Smooth muscle cell (in vitro differentiated cells): ENCODE data around the gene EPHA8. TPM values are rescaled to one million over a fixed set of nuclear protein-coding genes. Genes with fewer than 3 reads are reported as not detected.

Experiments
- DNase-seq: peaks from one replicate; lab custom pipeline; 2025; ENCODE audit not compliant: unreplicated experiment; lab: John Stamatoyannopoulos, UW
- H2AFZ ChIP-seq: fragments of 200-600 bp; sonication (generic); 2 replicates; pipeline ENCODE4 v1.6.0; 2016; ENCODE audit warnings: antibody characterized with exemption, low read depth, mild to moderate bottlenecking
- H3F3A ChIP-seq: fragments of 200-600 bp; sonication (generic); 2 replicates; pipeline ENCODE4 v1.6.0; 2017; ENCODE audit warnings: antibody characterized with exemption, low read depth
- H3K27ac ChIP-seq: fragments of 200-600 bp; sonication (generic); 2 replicates; pipeline ENCODE4 v1.5.1; 2016; ENCODE audit warnings: low read depth, mild to moderate bottlenecking
- H3K27me3 ChIP-seq: fragments of 200-600 bp; sonication (generic); 2 replicates; pipeline ENCODE4 v1.6.1; 2016; ENCODE audit warnings: low read depth, mild to moderate bottlenecking
- H3K36me3 ChIP-seq: fragments of 200-600 bp; sonication (generic); 2 replicates; pipeline ENCODE4 v1.5.1; 2016; ENCODE audit warnings: low read depth
- H3K4me1 ChIP-seq: fragments of 200-600 bp; sonication (generic); 2 replicates; pipeline ENCODE4 v1.5.1; 2016; ENCODE audit warnings: low read depth
- H3K4me2 ChIP-seq: fragments of 200-600 bp; sonication (generic); 2 replicates; pipeline ENCODE4 v1.6.0; 2016; ENCODE audit warnings: mild to moderate bottlenecking
- H3K4me3 ChIP-seq: fragments of 200-600 bp; sonication (generic); 2 replicates; pipeline ENCODE4 v1.5.1; 2016; ENCODE audit warnings: mild to moderate bottlenecking
- H3K79me2 ChIP-seq: fragments of 200-600 bp; sonication (generic); 2 replicates; pipeline ENCODE4 v1.6.0; 2016; ENCODE audit warnings: low read depth, mild to moderate bottlenecking
- H3K9ac ChIP-seq: fragments of 200-600 bp; sonication (generic); 2 replicates; pipeline ENCODE4 v1.6.0; 2016; ENCODE audit warnings: low read depth
- H3K9me3 ChIP-seq: fragments of 200-600 bp; sonication (generic); replicated peaks from 2 replicates; pipeline ENCODE4 v1.5.1; 2016; ENCODE audit warnings: low read depth
- H4K20me1 ChIP-seq: fragments of 200-600 bp; sonication (generic); 2 replicates; pipeline ENCODE4 v1.6.0; 2016; ENCODE audit warnings: low read depth
- CTCF ChIP-seq: fragments of 200-600 bp; sonication (generic); IDR thresholded peaks from 2 replicates; pipeline ENCODE4 v1.5.1; 2017; ENCODE audit warnings: borderline replicate concordance, mild to moderate bottlenecking, antibody characterized with exemption; ENCODE audit not compliant: insufficient read depth, poor library complexity, severe bottlenecking
- WGBS: methylation state at CpG from one replicate; pipeline ENCODE4 v1.1.7; 2016; ENCODE audit warnings: low lambda C conversion rate; 5-methylcytosine and 5-hydroxymethylcytosine counted together
- polyA plus RNA-seq: library from polyadenylated mRNA; unstranded; fragments of >200 nt; fragmentation: Nextera tagmentation; extraction: Ambion mirVana; gene quantifications from 2 replicates; pipeline ENCODE4 v1.2.1, GENCODE V29; 2016
- total RNA-seq: library from RNA; depleted of rRNA; stranded (reverse); fragments of >200 nt; gene quantifications from 2 replicates; pipeline ENCODE4 v1.2.3, GENCODE V29; 2014

The EPHA8 gene
- total and polyA plus RNA-seq, 2 experiments from 2014 or later, result not detected

GRCh38 chr1:22641906-22642636 is 78.8 kb downstream of the EPHA8 start:
- Histone ChIP-seq H3K4me3 (no peak overlapping the region), H3K27me3 (peaks cover 4% of the 10 kb centered on the region), H3K27ac (no peak overlapping the region), H3K4me2 (no peak overlapping the region), H4K20me1 (no peaks in the 10 kb centered on the region), H3K79me2 (no peaks in the 10 kb centered on the region), H2AFZ (no peak overlapping the region), H3K9ac (no peak overlapping the region), H3K4me1 (no peaks in the 10 kb centered on the region), H3F3A (no peaks in the 10 kb centered on the region), H3K36me3 (no peaks in the 10 kb centered on the region), H3K9me3 (no peaks in the 10 kb centered on the region)
- peak; percentile 88 for TF ChIP-seq CTCF
- 19% methylated on average over 18 of the region's 18 CpGs for WGBS
- DNase-seq, result peak; percentile 35

- Histone ChIP-seq H3K27me3 (peaks cover 9% of the 10 kb centered on the region), H3K79me2 (no peaks in the 10 kb centered on the region), H3K36me3 (no peaks in the 10 kb centered on the region), H3K4me1 (no peaks in the 10 kb centered on the region), H2AFZ (no peak within 1 kb of the TSS), H3K4me2 (no peak within 1 kb of the TSS), H3K27ac (no peak within 1 kb of the TSS), H4K20me1 (no peaks in the 10 kb centered on the region), H3K9me3 (no peaks in the 10 kb centered on the region), H3K9ac (no peak within 1 kb of the TSS), H3K4me3 (no peak within 1 kb of the TSS), H3F3A (no peaks in the 10 kb centered on the region)
- DNase-seq, result no peak
- no peak for TF ChIP-seq CTCF
- WGBS, result 83% methylated on average over 7 of the region's 8 CpGs
These were observed 80.1 kb downstream of the EPHA8 start, which contains the start of gene C1QC for GRCh38 chr1:22643381-22643780. C1QC (plus strand) TSS chr1:22643633; CDS start chr1:22644024, 391 bp downstream.

DNA sequence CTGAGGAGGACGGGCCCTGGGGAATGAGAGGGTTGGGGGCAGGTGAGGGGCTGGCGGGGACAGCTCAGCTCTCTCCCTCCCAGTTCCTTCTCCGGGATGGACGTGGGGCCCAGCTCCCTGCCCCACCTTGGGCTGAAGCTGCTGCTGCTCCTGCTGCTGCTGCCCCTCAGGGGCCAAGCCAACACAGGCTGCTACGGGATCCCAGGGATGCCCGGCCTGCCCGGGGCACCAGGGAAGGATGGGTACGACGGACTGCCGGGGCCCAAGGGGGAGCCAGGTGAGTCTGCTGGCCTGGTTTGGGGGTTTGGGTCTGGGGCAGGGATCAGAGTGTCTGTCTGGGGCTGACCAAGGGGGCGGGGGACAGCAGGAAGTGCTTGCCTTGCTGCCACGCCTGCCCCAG is 80.6 kb downstream of the EPHA8 start:
- no peaks in the 10 kb centered on the region for H3K79me2 ChIP-seq
- no peak overlapping the region for H3K4me2 ChIP-seq
- H3K36me3 ChIP-seq, result no peaks in the 10 kb centered on the region
- no peak for TF ChIP-seq CTCF
- H4K20me1 ChIP-seq, result no peaks in the 10 kb centered on the region
- no peak overlapping the region for H2AFZ ChIP-seq
- 85% methylated on average over 7 of the region's 12 CpGs for WGBS
- H3K27me3 ChIP-seq, result peaks cover 9% of the 10 kb centered on the region
- no peak overlapping the region for H3K4me3 ChIP-seq
- H3F3A ChIP-seq, result no peaks in the 10 kb centered on the region
- no peak overlapping the region for H3K27ac ChIP-seq
- H3K9ac ChIP-seq, result no peak overlapping the region
- no peaks in the 10 kb centered on the region for H3K9me3 ChIP-seq
- DNase-seq, result no peak
- no peaks in the 10 kb centered on the region for H3K4me1 ChIP-seq

DNA sequence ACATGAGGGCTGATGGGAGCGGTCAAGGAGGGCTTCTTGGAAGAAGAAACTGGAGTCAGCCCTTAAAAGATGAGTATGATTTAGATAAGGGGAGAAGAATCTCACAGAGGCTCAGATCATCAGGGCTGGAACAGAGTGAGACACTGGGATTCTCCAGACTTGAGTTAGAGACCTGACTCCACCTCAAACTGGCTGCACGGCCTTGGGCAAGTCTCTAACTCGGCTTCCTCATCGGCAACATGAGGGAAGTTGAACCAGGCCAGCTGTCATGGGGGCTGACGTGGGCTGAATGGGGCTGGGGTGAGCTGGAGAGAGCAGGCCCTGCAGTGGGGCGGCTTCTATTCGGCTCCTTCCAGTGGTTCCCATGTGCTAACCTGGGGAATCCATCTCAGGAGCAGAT is 82.6 kb downstream of the EPHA8 start:
- Histone ChIP-seq H2AFZ (no peak overlapping the region), H3K4me2 (no peak overlapping the region), H3K4me1 (no peaks in the 10 kb centered on the region), H3F3A (no peaks in the 10 kb centered on the region), H3K27me3 (peaks cover 9% of the 10 kb centered on the region), H3K9me3 (no peaks in the 10 kb centered on the region), H3K9ac (no peak overlapping the region), H3K79me2 (no peaks in the 10 kb centered on the region), H3K4me3 (no peak overlapping the region), H3K36me3 (no peaks in the 10 kb centered on the region), H4K20me1 (no peaks in the 10 kb centered on the region), H3K27ac (no peak overlapping the region)
- no peak for TF ChIP-seq CTCF
- 80% methylated on average over 7 of the region's 7 CpGs for WGBS
- no peak for DNase-seq
